HepG2 (cell line): ENCODE results near the gene AMZ1.

Experiments
- CTCF ChIP-seq: sonication (generic); formaldehyde crosslinking; IDR thresholded peaks from 2 replicates; pipeline ENCODE4 v1.5.0; 2020; ENCODE audit warnings: mild to moderate bottlenecking, missing genetic modification reagents, moderate library complexity
- SIN3A ChIP-seq: IDR thresholded peaks from 2 replicates; pipeline ENCODE4 v1.6.1; 2011; ENCODE audit warnings: low read depth, mild to moderate bottlenecking, control low read depth, low read length, borderline replicate concordance
- ZNF512 ChIP-seq: sonication (generic); formaldehyde crosslinking; IDR thresholded peaks from 2 replicates; pipeline ENCODE4 v1.4.0; 2020; ENCODE audit warnings: mild to moderate bottlenecking, missing genetic modification reagents
- ZNF670 ChIP-seq: sonication (generic); formaldehyde crosslinking; IDR thresholded peaks from 2 replicates; pipeline ENCODE4 v1.8.0; 2022; ENCODE audit warnings: mild to moderate bottlenecking, missing genetic modification reagents, borderline replicate concordance
- TF ChIP-seq, protein P1 (sequence below), 2 experiments: IDR thresholded peaks; 2 replicates each; pipeline ENCODE4 v1.6.1; 2011 to 2012; ENCODE audit warnings: low read length in 2 of 2, borderline replicate concordance in 1 of 2, low read depth in 1 of 2, mild to moderate bottlenecking in 1 of 2, moderate library complexity in 1 of 2

- TF ChIP-seq ZNF512 (CRISPR knock-in tag) = no peak
- TF ChIP-seq CTCF = peak; percentile 64
- TF ChIP-seq, protein P1, sequence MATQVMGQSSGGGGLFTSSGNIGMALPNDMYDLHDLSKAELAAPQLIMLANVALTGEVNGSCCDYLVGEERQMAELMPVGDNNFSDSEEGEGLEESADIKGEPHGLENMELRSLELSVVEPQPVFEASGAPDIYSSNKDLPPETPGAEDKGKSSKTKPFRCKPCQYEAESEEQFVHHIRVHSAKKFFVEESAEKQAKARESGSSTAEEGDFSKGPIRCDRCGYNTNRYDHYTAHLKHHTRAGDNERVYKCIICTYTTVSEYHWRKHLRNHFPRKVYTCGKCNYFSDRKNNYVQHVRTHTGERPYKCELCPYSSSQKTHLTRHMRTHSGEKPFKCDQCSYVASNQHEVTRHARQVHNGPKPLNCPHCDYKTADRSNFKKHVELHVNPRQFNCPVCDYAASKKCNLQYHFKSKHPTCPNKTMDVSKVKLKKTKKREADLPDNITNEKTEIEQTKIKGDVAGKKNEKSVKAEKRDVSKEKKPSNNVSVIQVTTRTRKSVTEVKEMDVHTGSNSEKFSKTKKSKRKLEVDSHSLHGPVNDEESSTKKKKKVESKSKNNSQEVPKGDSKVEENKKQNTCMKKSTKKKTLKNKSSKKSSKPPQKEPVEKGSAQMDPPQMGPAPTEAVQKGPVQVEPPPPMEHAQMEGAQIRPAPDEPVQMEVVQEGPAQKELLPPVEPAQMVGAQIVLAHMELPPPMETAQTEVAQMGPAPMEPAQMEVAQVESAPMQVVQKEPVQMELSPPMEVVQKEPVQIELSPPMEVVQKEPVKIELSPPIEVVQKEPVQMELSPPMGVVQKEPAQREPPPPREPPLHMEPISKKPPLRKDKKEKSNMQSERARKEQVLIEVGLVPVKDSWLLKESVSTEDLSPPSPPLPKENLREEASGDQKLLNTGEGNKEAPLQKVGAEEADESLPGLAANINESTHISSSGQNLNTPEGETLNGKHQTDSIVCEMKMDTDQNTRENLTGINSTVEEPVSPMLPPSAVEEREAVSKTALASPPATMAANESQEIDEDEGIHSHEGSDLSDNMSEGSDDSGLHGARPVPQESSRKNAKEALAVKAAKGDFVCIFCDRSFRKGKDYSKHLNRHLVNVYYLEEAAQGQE (IDR thresholded peaks at IDR 0.05; ENCODE audit: borderline replicate concordance in 1 of 2, low read depth in 1 of 2, low read length in 2 of 2) = no peak
- no peak for TF ChIP-seq ZNF670 (CRISPR knock-in tag)
- TF ChIP-seq SIN3A = no peak
These were observed 27.5 kb upstream of the AMZ1 start for GRCh38 chr7:2660359-2661095.
